Calu3 (cell line): Measurements from ENCODE around the gene KTN1. TPM values are rescaled to one million over a fixed set of nuclear protein-coding genes. Genes with fewer than 3 reads are reported as not detected.
A peak's percentile ranks its signal among the peaks of the same experiment; 100 is the strongest.

ENCODE experiments used
- BruUV-seq: library from RNA; stranded (reverse); fragments of 400-500 nt; replicated peaks from 2 replicates; lab custom pipeline; 2021; lab: Mats Ljungman, UMichigan
- CTCF ChIA-PET: fragments of 300-600 bp; sonication (Branson Sonifier 250); formaldehyde crosslinking; loops from one replicate; lab custom pipeline; 2022; ENCODE audit warnings: antibody characterized with exemption; lab: Charles Lee
- DNase-seq: peaks from one replicate; pipeline ENCODE4 v3.0.0; 2022
- H3K27ac Mint-ChIP-seq: one replicate; pipeline ENCODE4 v1.8.0; 2022; ENCODE audit warnings: mixed read lengths; ENCODE audit not compliant: unreplicated experiment
- H3K27me3 Mint-ChIP-seq: one replicate; pipeline ENCODE4 v1.8.0; 2022; ENCODE audit warnings: mixed read lengths; ENCODE audit not compliant: unreplicated experiment
- H3K36me3 Mint-ChIP-seq: one replicate; pipeline ENCODE4 v1.8.0; 2022; ENCODE audit warnings: mild to moderate bottlenecking, moderate library complexity, mixed read lengths; ENCODE audit not compliant: insufficient read depth, unreplicated experiment
- H3K4me1 Mint-ChIP-seq: one replicate; pipeline ENCODE4 v1.8.0; 2022; ENCODE audit warnings: mild to moderate bottlenecking, low read depth, mixed read lengths; ENCODE audit not compliant: unreplicated experiment
- H3K4me3 Mint-ChIP-seq: one replicate; pipeline ENCODE4 v1.8.0; 2022; ENCODE audit warnings: mild to moderate bottlenecking, low read depth, moderate library complexity, mixed read lengths; ENCODE audit not compliant: unreplicated experiment
- H3K9me3 Mint-ChIP-seq: one replicate; pipeline ENCODE4 v1.8.0; 2022; ENCODE audit warnings: low read depth, mixed read lengths; ENCODE audit not compliant: unreplicated experiment
- intact Hi-C: fragments of 100-400 bp; cut with micrococcal nuclease; formaldehyde crosslinking; loops from one replicate; pipeline ENCODE4 v1.10.0; 2022; ENCODE audit not compliant: unreplicated experiment
- total RNA-seq: library from RNA; stranded (reverse); gene quantifications from 2 replicates; pipeline ENCODE4 v1.2.3, GENCODE V29; 2022
- TF ChIP-seq, protein P1 (sequence below): fragments of 200-600 bp; IDR thresholded peaks from one replicate; pipeline ENCODE4 v1.8.0; 2022; ENCODE audit warnings: antibody characterized with exemption; ENCODE audit not compliant: unreplicated experiment

The KTN1 gene
- total RNA-seq, 1 experiment from 2014 or later: 141 TPM

- no peak for DNase-seq
- H3K4me1 Mint-ChIP-seq: peaks cover 11% of the 10 kb centered on the region
- TF ChIP-seq, protein P1, sequence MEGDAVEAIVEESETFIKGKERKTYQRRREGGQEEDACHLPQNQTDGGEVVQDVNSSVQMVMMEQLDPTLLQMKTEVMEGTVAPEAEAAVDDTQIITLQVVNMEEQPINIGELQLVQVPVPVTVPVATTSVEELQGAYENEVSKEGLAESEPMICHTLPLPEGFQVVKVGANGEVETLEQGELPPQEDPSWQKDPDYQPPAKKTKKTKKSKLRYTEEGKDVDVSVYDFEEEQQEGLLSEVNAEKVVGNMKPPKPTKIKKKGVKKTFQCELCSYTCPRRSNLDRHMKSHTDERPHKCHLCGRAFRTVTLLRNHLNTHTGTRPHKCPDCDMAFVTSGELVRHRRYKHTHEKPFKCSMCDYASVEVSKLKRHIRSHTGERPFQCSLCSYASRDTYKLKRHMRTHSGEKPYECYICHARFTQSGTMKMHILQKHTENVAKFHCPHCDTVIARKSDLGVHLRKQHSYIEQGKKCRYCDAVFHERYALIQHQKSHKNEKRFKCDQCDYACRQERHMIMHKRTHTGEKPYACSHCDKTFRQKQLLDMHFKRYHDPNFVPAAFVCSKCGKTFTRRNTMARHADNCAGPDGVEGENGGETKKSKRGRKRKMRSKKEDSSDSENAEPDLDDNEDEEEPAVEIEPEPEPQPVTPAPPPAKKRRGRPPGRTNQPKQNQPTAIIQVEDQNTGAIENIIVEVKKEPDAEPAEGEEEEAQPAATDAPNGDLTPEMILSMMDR: no peak
- no peaks in the 10 kb centered on the region for H3K9me3 Mint-ChIP-seq
- intact Hi-C loops: no loop called here
- no peak overlapping the region for H3K27ac Mint-ChIP-seq
- H3K36me3 Mint-ChIP-seq: no peaks in the 10 kb centered on the region
- CTCF ChIA-PET: no interaction called here
- H3K4me3 Mint-ChIP-seq: no peak overlapping the region
- H3K27me3 Mint-ChIP-seq: no peaks in the 10 kb centered on the region
- BruUV-seq: no TSS peak
These were observed 26.2 kb upstream of the KTN1 start for GRCh38 chr14:55553791-55554190.

DNA sequence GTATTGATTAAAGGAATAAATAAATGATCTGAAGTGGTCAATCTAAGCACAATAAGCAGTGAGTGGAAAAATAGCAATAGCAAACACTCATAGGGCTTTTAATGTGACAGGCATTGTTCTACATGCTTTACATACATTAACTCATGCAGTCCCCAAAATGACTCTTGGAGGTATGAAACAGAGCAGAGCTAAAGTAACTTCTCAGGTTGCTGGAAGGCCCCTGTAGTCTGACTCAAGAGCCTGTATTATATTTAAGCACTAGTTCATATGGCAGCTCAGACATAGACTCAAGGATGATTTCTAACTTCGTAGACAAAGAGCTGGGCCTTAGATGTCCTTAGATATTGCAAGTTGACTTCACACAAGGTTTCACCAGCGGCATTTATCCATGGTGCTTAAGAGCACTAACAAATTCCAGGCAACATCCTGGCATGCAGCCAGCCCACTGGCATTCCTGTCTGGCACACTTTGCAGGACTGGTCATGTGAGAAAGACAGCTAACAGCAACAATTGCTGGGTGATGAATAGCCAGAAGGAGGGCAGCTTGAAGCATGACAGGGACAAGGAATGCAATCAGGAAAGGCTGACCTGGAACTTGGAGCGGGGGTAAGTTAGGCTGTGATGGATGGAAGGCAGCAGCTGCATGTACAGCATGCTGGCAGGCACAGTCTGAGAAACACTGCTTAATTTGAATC lies 22.9 kb upstream of the KTN1 start:
- peak overlapping the region; percentile 37 for H3K27ac Mint-ChIP-seq
- no peaks in the 10 kb centered on the region for H3K36me3 Mint-ChIP-seq
- peak; percentile 84 for DNase-seq
- H3K4me3 Mint-ChIP-seq: no peak overlapping the region
- intact Hi-C loops: no loop called here
- CTCF ChIA-PET: interaction anchor here (0.5 to 1.1 kb wide), 5 partner anchors 16 to 107 kb away, joined by 3 to 5 read pairs (median 4); no protein-coding TSS in a partner anchor
- H3K27me3 Mint-ChIP-seq: no peaks in the 10 kb centered on the region
- H3K4me1 Mint-ChIP-seq: peaks cover 11% of the 10 kb centered on the region
- H3K9me3 Mint-ChIP-seq: no peaks in the 10 kb centered on the region
- no TSS peak for BruUV-seq
- TF ChIP-seq, protein P1: no peak

DNA sequence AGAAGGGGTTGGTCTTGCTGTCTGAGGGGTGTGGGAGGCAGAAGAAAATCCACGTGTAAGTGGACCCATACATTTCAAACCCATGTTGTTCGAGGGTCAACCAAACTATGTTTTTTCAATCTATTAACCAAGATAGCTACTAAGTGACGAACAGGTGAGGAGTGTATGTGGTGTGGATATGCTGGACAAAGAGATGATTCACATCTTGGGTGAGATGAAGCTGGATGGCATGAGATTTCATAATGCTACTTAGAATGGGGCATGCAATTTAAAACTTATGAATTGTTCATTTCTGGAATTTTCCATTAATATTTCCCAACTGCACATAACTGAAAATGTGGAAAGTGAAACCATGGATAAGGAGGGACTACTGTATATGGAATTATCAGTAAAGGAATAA lies 17.9 kb upstream of the KTN1 start:
- H3K36me3 Mint-ChIP-seq: no peaks in the 10 kb centered on the region
- H3K9me3 Mint-ChIP-seq: no peaks in the 10 kb centered on the region
- intact Hi-C loops: no loop called here
- TF ChIP-seq, protein P1: no peak
- no TSS peak for BruUV-seq
- H3K4me1 Mint-ChIP-seq: peaks cover 6% of the 10 kb centered on the region
- H3K27ac Mint-ChIP-seq: no peak overlapping the region
- no peak for DNase-seq
- H3K27me3 Mint-ChIP-seq: no peaks in the 10 kb centered on the region
- no peak overlapping the region for H3K4me3 Mint-ChIP-seq
- CTCF ChIA-PET: no interaction called here

- TF ChIP-seq, protein P1: no peak
- intact Hi-C loops: no loop called here
- H3K27me3 Mint-ChIP-seq: no peaks in the 10 kb centered on the region
These were observed 11.4 kb upstream of the KTN1 start for GRCh38 chr14:55568618-55569017.

More at GRCh38 chr14:55568618-55569017, 11.4 kb upstream of the KTN1 start:
- no peak overlapping the region for H3K4me3 Mint-ChIP-seq
- no TSS peak for BruUV-seq
- no peaks in the 10 kb centered on the region for H3K4me1 Mint-ChIP-seq
- H3K9me3 Mint-ChIP-seq: no peaks in the 10 kb centered on the region
- CTCF ChIA-PET: no interaction called here
- no peak overlapping the region for H3K27ac Mint-ChIP-seq
- no peaks in the 10 kb centered on the region for H3K36me3 Mint-ChIP-seq
- no peak for DNase-seq
